ENCODE measurements around the gene ASTL. TPM values are rescaled to one million over a fixed set of nuclear protein-coding genes. Genes with fewer than 3 reads are reported as not detected.

ASTL gene
- total and polyA plus RNA-seq, 2 experiments from 2014 or later: not detected

DNA sequence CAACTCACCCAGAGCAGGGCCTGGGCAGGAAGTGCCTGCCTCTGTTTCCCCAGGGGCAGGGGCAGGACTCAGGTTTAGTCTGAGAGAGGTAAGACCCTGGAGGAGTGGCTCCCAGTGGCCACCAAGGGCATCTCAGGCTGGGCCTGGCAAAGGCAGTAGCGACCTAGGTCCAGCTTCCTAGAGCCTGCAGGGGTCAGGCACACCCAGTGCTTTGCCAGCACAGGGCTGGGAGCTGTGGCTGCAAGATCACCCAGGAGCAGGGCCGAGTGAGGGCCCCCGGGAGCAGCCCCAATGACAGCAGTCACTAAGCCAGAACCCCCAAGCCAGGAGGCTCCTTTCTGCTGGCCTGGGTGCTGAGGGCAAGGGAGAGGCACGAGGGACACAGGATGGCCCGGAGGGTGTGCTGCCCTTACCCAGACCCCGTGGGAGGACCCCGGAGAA, 15.7 kb upstream of the ASTL start:
- no peaks in the 10 kb centered on the region for H3K9me3 ChIP-seq (ENCODE audit: low read depth)
- no peaks in the 10 kb centered on the region for H3K79me2 ChIP-seq
- no peaks in the 10 kb centered on the region for H4K20me1 ChIP-seq (ENCODE audit: insufficient read depth, poor library complexity, severe bottlenecking)
- H3K4me2 ChIP-seq: no peak overlapping the region
- WGBS (ENCODE audit: low lambda C conversion rate, missing lambda C conversion rate): 91% methylated on average over 7 of the region's 7 CpGs
- no peak overlapping the region for H2AFZ ChIP-seq
- peaks cover 1% of the 10 kb centered on the region for H3K4me1 ChIP-seq (ENCODE audit: insufficient read depth)
- no peaks in the 10 kb centered on the region for H3K27me3 ChIP-seq
- DNase-seq (ENCODE audit: low spot score): peak; percentile 6
- TF ChIP-seq EZH2phosphoT487 (IDR thresholded peaks at IDR 0.05; ENCODE audit: low read depth, severe bottlenecking, unreplicated experiment): no peak
- no peak for TF ChIP-seq CTCF (IDR thresholded peaks at IDR 0.05; ENCODE audit: poor library complexity)
- TF ChIP-seq EZH2 (IDR thresholded peaks at IDR 0.05; ENCODE audit: borderline replicate concordance): no peak
- no peaks in the 10 kb centered on the region for H3K36me3 ChIP-seq (replicated peaks; ENCODE audit: insufficient read depth, low read depth)
- no peaks in the 10 kb centered on the region for H3K9me2 ChIP-seq (replicated peaks; ENCODE audit: insufficient read depth)
- H3K4me3 ChIP-seq: no peak overlapping the region
- no peak overlapping the region for H3K27ac ChIP-seq

- Histone ChIP-seq H2AFZ (no peak overlapping the region), H3K9me2 (replicated peaks; ENCODE audit: insufficient read depth) (no peaks in the 10 kb centered on the region), H3K4me1 (ENCODE audit: insufficient read depth) (peaks cover 8% of the 10 kb centered on the region), H3K79me2 (no peaks in the 10 kb centered on the region), H3K9me3 (ENCODE audit: low read depth) (no peaks in the 10 kb centered on the region), H3K4me2 (no peak overlapping the region), H3K27me3 (no peaks in the 10 kb centered on the region), H4K20me1 (ENCODE audit: insufficient read depth, poor library complexity, severe bottlenecking) (no peaks in the 10 kb centered on the region), H3K4me3 (no peak overlapping the region), H3K27ac (no peak overlapping the region), H3K36me3 (replicated peaks; ENCODE audit: insufficient read depth, low read depth) (no peaks in the 10 kb centered on the region)
- WGBS (ENCODE audit: low lambda C conversion rate, missing lambda C conversion rate): 95% methylated on average over 7 of the region's 7 CpGs
- peak; percentile 13 for DNase-seq (ENCODE audit: low spot score)
- TF ChIP-seq CTCF (IDR thresholded peaks at IDR 0.05; ENCODE audit: poor library complexity) (no peak), EZH2 (IDR thresholded peaks at IDR 0.05; ENCODE audit: borderline replicate concordance) (no peak), EZH2phosphoT487 (IDR thresholded peaks at IDR 0.05; ENCODE audit: low read depth, severe bottlenecking, unreplicated experiment) (no peak)
Measured at GRCh38 chr2:96153291-96153713, 15.0 kb upstream of the ASTL start.

GRCh38 chr2:96152304-96153161, 14.2 kb upstream of the ASTL start:
- no peaks in the 10 kb centered on the region for H3K36me3 ChIP-seq (replicated peaks; ENCODE audit: insufficient read depth, low read depth)
- no peaks in the 10 kb centered on the region for H3K9me2 ChIP-seq (replicated peaks; ENCODE audit: insufficient read depth)
- no peaks in the 10 kb centered on the region for H3K27me3 ChIP-seq
- peaks cover 12% of the 10 kb centered on the region for H3K4me1 ChIP-seq (ENCODE audit: insufficient read depth)
- no peaks in the 10 kb centered on the region for H4K20me1 ChIP-seq (ENCODE audit: insufficient read depth, poor library complexity, severe bottlenecking)
- no peak overlapping the region for H3K4me2 ChIP-seq
- WGBS (ENCODE audit: low lambda C conversion rate, missing lambda C conversion rate): 73% methylated on average over 10 of the region's 13 CpGs
- no peaks in the 10 kb centered on the region for H3K9me3 ChIP-seq (ENCODE audit: low read depth)
- no peaks in the 10 kb centered on the region for H3K79me2 ChIP-seq
- TF ChIP-seq EZH2 (IDR thresholded peaks at IDR 0.05; ENCODE audit: borderline replicate concordance): no peak
- no peak for TF ChIP-seq EZH2phosphoT487 (IDR thresholded peaks at IDR 0.05; ENCODE audit: low read depth, severe bottlenecking, unreplicated experiment)
- no peak for TF ChIP-seq CTCF (IDR thresholded peaks at IDR 0.05; ENCODE audit: poor library complexity)
- peak; percentile 5 for DNase-seq (ENCODE audit: low spot score)
- H3K27ac ChIP-seq: no peak overlapping the region
- H2AFZ ChIP-seq: no peak overlapping the region
- H3K4me3 ChIP-seq: no peak overlapping the region
